ENCODE measurements around the gene RD3L.

The RD3L gene

DNA sequence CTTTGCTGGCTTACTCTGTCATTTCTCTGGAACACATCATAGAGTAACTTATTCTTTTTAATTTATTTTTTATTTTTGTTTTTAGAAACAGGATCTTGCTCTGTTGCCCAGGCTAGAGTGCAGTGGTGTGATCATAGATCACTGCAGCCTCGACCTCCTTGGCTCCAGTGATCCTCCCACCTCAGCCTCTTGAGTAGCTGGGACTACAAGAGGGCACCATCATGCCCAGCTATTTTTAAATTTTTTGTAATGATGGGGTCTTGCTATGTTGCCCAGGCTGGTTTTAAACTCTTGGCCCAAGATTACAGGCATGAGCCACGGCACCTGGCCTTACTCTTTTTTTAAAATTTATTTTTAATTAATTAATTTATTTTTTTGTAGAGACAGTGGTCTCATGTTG, 32.2 kb upstream of the RD3L start:
- Histone ChIP-seq H3K36me3 (replicated peaks) (no peaks in the 10 kb centered on the region), H3K4me3 (ENCODE audit: low read depth, low read length) (no peak overlapping the region), H3K27me3 (replicated peaks) (no peaks in the 10 kb centered on the region), H3K27ac (no peak overlapping the region)
- in situ Hi-C loops (cut with HindIII; ENCODE audit: low pct_ligation_motif_present, low sequenced_read_pairs): no loop called here
- TF ChIP-seq CTCF (IDR thresholded peaks at IDR 0.05; ENCODE audit: low read depth, low read length, missing control alignments): no peak
- no peak for DNase-seq

GRCh38 chr14:103973354-103973753, 31.0 kb upstream of the RD3L start:
- Histone ChIP-seq H3K27me3 (replicated peaks) (no peaks in the 10 kb centered on the region), H3K4me3 (ENCODE audit: low read depth, low read length) (no peak overlapping the region), H3K36me3 (replicated peaks) (no peaks in the 10 kb centered on the region), H3K27ac (no peak overlapping the region)
- in situ Hi-C loops (cut with HindIII; ENCODE audit: low pct_ligation_motif_present, low sequenced_read_pairs): no loop called here
- no peak for DNase-seq
- TF ChIP-seq CTCF (IDR thresholded peaks at IDR 0.05; ENCODE audit: low read depth, low read length, missing control alignments): no peak

- Histone ChIP-seq H3K4me3 (ENCODE audit: low read depth, low read length) (no peak overlapping the region), H3K36me3 (replicated peaks) (no peaks in the 10 kb centered on the region), H3K27me3 (replicated peaks) (no peaks in the 10 kb centered on the region), H3K27ac (no peak overlapping the region)
- no peak for DNase-seq
- in situ Hi-C loops (cut with HindIII; ENCODE audit: low pct_ligation_motif_present, low sequenced_read_pairs): no loop called here
- no peak for TF ChIP-seq CTCF (IDR thresholded peaks at IDR 0.05; ENCODE audit: low read depth, low read length, missing control alignments)
These were observed 27.6 kb upstream of the RD3L start for GRCh38 chr14:103969961-103970360.

DNA sequence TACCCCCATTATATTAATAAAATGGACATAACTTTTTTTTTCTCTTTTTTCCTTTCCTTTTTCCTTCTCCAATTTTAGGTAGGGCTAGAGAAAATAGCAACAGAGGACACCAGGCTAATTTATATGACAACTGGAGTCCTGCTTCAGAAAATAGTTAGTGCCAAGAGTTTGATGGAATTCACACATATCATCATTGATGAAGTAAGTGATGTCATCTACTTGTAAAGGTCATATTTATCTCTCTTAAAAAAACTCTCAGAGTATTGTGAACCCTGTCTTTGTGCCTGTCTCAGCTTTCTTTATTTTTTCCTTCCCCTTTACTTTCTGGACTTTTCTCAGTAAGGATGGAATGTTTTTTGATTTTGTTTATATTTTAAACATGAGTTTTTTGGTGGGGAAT, 24.3 kb upstream of the RD3L start:
- DNase-seq: no peak
- in situ Hi-C loops (cut with HindIII; ENCODE audit: low pct_ligation_motif_present, low sequenced_read_pairs): no loop called here
- Histone ChIP-seq H3K27ac (no peak overlapping the region), H3K27me3 (replicated peaks) (no peaks in the 10 kb centered on the region), H3K36me3 (replicated peaks) (no peaks in the 10 kb centered on the region), H3K4me3 (ENCODE audit: low read depth, low read length) (no peak overlapping the region)
- TF ChIP-seq CTCF (IDR thresholded peaks at IDR 0.05; ENCODE audit: low read depth, low read length, missing control alignments): no peak

DNA sequence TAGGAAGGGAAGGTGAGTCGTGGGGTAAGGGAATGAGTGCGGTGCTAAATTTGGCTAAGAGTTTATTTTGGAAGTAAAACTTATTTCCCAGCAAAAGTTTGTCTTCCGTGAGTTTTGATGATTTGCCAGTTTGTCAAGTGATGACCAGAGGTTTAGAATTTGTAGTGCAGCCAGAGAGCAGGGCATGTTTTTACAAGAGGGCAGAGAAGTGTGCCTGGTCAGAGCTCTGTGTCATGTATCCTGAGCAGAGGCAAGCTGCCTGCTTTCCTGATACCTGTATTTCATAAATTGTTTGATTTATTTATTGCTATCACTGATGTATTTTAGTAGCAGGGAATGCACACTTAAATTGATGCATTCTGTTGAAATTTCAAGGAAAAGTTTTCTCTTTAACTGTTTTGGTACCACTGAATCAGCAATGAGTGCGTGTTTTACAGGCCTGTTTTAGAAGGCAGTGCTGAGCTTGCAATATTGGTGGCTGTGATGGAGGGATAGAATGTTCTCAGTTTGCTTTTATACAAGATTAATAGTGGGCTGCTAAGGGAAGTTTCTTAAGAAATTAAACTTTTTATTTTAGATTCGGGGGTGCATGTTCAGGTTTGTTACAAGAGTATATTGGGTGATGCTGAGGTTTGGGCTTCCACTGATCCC, 19.7 kb upstream of the RD3L start:
- no peak overlapping the region for H3K4me3 ChIP-seq (ENCODE audit: low read depth, low read length)
- no peak for TF ChIP-seq CTCF (IDR thresholded peaks at IDR 0.05; ENCODE audit: low read depth, low read length, missing control alignments)
- H3K27ac ChIP-seq: no peak overlapping the region
- no peaks in the 10 kb centered on the region for H3K36me3 ChIP-seq (replicated peaks)
- in situ Hi-C loops (cut with HindIII; ENCODE audit: low pct_ligation_motif_present, low sequenced_read_pairs): no loop called here
- H3K27me3 ChIP-seq (replicated peaks): no peaks in the 10 kb centered on the region
- no peak for DNase-seq

DNA sequence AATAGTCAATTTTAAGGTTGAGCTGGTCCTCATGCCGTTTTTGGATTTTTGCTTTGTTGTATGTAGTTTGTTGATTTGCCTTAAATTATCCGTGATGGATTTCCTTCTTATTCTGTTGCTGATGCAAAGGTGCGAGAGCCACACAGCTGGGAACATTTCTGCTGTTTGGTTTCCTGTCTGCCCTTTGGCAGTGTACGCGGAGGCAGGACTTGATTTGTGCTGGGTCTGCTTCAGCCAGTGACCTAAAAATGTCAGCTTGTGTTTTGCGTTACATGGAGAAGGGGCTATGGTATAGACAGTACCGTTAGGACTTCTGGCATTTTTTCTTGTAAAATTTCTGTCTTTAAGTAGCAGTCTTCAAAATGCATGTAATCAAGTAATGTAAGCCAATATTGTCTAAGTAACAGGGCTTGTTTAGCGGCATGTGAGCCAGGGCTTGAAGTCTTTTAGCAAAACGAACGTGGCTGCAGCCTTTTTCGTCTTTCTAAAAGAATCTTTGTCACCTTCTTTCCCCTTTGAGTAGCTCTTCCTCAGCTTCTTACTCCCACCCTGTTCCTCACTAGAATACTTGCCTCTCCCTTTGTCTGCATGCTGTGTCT, 18.2 kb upstream of the RD3L start:
- DNase-seq: no peak
- H3K27me3 ChIP-seq (replicated peaks): no peaks in the 10 kb centered on the region
- no peak overlapping the region for H3K4me3 ChIP-seq (ENCODE audit: low read depth, low read length)
- in situ Hi-C loops (cut with HindIII; ENCODE audit: low pct_ligation_motif_present, low sequenced_read_pairs): no loop called here
- no peak for TF ChIP-seq CTCF (IDR thresholded peaks at IDR 0.05; ENCODE audit: low read depth, low read length, missing control alignments)
- no peak overlapping the region for H3K27ac ChIP-seq
- no peaks in the 10 kb centered on the region for H3K36me3 ChIP-seq (replicated peaks)
